ENCODE results near the gene TRMT2B.
"Not testable (repeated sequence)": the region's sequence is repeated elsewhere in the genome, so short reads cannot be mapped to it uniquely, and the experiment has no call there.

Gene TRMT2B

GRCh38 chrX:101028562-101028961 is 23.3 kb downstream of the TRMT2B start:
- Histone ChIP-seq H3K27ac (no peak overlapping the region), H3K4me3 (ENCODE audit: low read depth, low read length) (no peak overlapping the region), H3K27me3 (replicated peaks) (no peaks in the 10 kb centered on the region), H3K36me3 (replicated peaks) (no peaks in the 10 kb centered on the region)
- in situ Hi-C loops (cut with HindIII; ENCODE audit: low pct_ligation_motif_present, low sequenced_read_pairs) = no loop called here
- TF ChIP-seq, protein P1, sequence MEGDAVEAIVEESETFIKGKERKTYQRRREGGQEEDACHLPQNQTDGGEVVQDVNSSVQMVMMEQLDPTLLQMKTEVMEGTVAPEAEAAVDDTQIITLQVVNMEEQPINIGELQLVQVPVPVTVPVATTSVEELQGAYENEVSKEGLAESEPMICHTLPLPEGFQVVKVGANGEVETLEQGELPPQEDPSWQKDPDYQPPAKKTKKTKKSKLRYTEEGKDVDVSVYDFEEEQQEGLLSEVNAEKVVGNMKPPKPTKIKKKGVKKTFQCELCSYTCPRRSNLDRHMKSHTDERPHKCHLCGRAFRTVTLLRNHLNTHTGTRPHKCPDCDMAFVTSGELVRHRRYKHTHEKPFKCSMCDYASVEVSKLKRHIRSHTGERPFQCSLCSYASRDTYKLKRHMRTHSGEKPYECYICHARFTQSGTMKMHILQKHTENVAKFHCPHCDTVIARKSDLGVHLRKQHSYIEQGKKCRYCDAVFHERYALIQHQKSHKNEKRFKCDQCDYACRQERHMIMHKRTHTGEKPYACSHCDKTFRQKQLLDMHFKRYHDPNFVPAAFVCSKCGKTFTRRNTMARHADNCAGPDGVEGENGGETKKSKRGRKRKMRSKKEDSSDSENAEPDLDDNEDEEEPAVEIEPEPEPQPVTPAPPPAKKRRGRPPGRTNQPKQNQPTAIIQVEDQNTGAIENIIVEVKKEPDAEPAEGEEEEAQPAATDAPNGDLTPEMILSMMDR (IDR thresholded peaks at IDR 0.05; ENCODE audit: low read depth, low read length, missing control alignments) = no peak
- no peak for DNase-seq

DNA sequence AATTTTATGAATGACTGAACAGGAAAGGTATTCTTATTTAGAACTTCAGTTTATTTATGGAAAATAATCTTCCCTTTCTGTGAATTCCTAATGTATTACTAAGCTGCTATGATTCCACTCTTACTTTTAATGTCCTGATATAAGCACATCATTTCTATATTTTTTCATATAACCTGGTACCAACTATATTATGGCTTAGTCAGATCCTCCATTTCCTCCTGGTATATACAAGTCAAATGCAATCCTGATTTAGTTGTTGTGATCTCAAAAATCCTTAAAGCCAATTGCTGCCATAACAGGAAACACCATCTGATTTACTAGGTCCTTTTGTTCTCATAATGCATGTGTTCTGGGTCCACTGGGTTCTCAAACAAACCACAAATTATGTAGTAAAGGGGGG is 26.8 kb downstream of the TRMT2B start:
- no peaks in the 10 kb centered on the region for H3K27me3 ChIP-seq (replicated peaks)
- TF ChIP-seq, protein P1 (IDR thresholded peaks at IDR 0.05; ENCODE audit: low read depth, low read length, missing control alignments) = no peak
- H3K36me3 ChIP-seq (replicated peaks) = no peaks in the 10 kb centered on the region
- H3K27ac ChIP-seq = no peak overlapping the region
- no peak for DNase-seq
- H3K4me3 ChIP-seq (ENCODE audit: low read depth, low read length) = no peak overlapping the region
- in situ Hi-C loops (cut with HindIII; ENCODE audit: low pct_ligation_motif_present, low sequenced_read_pairs) = no loop called here

DNA sequence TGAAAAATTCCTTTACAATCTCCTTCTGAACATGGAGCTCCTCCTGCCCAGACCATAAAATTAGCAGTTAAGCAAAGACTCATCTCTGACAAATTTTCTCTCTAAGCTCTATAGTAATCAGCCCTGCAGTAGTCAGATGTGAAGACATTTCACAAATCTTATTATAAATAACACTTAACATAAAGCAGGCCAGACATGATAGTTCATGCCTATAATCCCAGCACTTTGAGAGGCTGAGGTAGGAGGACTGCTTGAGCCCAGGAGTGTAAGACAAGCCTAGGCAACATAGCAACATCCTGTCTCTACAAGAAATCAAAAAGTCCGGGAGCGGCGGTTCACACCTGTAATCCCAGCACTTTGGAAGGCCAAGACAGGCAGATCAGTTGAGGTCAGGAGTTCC is 29.9 kb downstream of the TRMT2B start:
- DNase-seq = no peak
- no peak overlapping the region for H3K27ac ChIP-seq
- no peaks in the 10 kb centered on the region for H3K27me3 ChIP-seq (replicated peaks)
- H3K36me3 ChIP-seq (replicated peaks) = no peaks in the 10 kb centered on the region
- TF ChIP-seq, protein P1 (IDR thresholded peaks at IDR 0.05; ENCODE audit: low read depth, low read length, missing control alignments) = no peak
- H3K4me3 ChIP-seq (ENCODE audit: low read depth, low read length) = no peak overlapping the region
- in situ Hi-C loops (cut with HindIII; ENCODE audit: low pct_ligation_motif_present, low sequenced_read_pairs) = no loop called here

- in situ Hi-C loops (cut with HindIII; ENCODE audit: low pct_ligation_motif_present, low sequenced_read_pairs); H3K27ac ChIP-seq: not testable (repeated sequence)
These were observed 39.9 kb downstream of the TRMT2B start for GRCh38 chrX:101012031-101012430.

DNA sequence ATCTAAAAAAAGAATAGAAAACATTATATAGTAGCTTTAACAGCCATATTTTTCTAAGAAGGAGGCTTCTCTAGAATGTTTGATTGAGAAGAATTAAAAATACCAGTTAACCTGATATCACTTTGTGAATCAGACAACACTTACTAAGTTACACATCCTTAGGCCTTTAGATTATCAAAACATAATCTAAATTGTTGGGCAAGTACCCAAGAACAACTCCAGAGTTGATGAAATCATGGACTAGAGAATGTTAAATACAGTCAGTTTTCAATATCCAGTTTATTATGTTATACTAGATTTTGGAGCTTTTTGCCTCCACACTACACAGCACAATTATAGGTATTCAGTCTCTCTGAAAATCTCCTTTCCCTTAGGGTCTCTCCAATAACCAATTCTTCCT is 42.8 kb downstream of the TRMT2B start:
- TF ChIP-seq, protein P1 (IDR thresholded peaks at IDR 0.05; ENCODE audit: low read depth, low read length, missing control alignments) = no peak
- Histone ChIP-seq H3K27ac (no peak overlapping the region), H3K4me3 (ENCODE audit: low read depth, low read length) (no peak overlapping the region), H3K36me3 (replicated peaks) (no peaks in the 10 kb centered on the region), H3K27me3 (replicated peaks) (no peaks in the 10 kb centered on the region)
- in situ Hi-C loops (cut with HindIII; ENCODE audit: low pct_ligation_motif_present, low sequenced_read_pairs) = no loop called here
- no peak for DNase-seq

More at GRCh38 chrX:101012031-101012430, 39.9 kb downstream of the TRMT2B start:
- H3K36me3 ChIP-seq (replicated peaks); H3K27me3 ChIP-seq (replicated peaks); H3K4me3 ChIP-seq (ENCODE audit: low read depth, low read length); DNase-seq: not testable (repeated sequence)

GRCh38 chrX:100999451-100999850 is 52.5 kb downstream of the TRMT2B start:
- no peak for DNase-seq
- in situ Hi-C loops (cut with HindIII; ENCODE audit: low pct_ligation_motif_present, low sequenced_read_pairs) = no loop called here
- no peak overlapping the region for H3K27ac ChIP-seq

More at GRCh38 chrX:100999451-100999850, 52.5 kb downstream of the TRMT2B start:
- no peaks in the 10 kb centered on the region for H3K36me3 ChIP-seq (replicated peaks)
- TF ChIP-seq, protein P1 (IDR thresholded peaks at IDR 0.05; ENCODE audit: low read depth, low read length, missing control alignments) = no peak
- no peaks in the 10 kb centered on the region for H3K27me3 ChIP-seq (replicated peaks)
- H3K4me3 ChIP-seq (ENCODE audit: low read depth, low read length) = no peak overlapping the region
